ENCODE measurements around the gene ZFAND3. TPM values are rescaled to one million over a fixed set of nuclear protein-coding genes. Genes with fewer than 3 reads are reported as not detected.
"Not testable (repeated sequence)": the region's sequence is repeated elsewhere in the genome, so short reads cannot be mapped to it uniquely, and the experiment has no call there.

ZFAND3 gene
- polyA plus RNA-seq, 4 donors: 127 to 176 (median 139) TPM

DNA sequence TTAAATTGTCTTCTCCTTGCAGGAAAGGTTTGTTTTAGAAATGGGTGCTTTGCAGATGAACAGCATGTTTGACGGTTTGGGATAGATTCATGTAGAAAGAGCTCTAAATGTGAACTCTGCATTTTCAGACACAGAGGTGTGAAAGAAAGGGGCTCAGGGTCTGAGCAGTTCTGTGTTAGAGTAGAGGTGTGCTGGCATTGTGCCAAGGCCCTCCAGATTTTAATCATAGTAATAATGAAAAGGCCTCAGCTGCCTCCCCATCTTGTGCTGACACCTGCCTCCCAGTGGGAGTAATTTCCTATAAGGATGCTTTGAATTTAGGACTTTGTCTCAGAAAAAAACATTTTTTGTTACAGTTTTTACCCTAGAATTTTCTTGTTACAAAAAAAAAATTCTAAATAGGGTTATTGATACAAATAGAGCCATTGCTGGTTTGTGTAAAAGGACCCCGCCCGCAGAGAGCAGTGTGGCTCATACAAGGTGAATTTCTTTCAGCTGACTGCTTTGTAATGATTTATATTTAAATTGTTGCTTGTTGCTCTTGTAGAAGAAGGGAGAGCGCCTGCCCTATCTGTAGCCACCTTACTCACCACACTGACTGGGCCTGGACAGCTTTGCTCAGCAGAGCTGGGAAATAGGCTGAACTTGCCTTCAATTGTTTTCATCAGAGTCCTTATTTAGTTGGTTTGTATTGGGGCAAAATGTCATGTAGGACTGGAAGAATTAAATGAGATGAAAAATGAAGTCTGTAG lies 294.5 kb downstream of the ZFAND3 start:
- no peak for DNase-seq (ENCODE audit: low read depth in 4 of 4, low spot score in 3 of 4)

DNA sequence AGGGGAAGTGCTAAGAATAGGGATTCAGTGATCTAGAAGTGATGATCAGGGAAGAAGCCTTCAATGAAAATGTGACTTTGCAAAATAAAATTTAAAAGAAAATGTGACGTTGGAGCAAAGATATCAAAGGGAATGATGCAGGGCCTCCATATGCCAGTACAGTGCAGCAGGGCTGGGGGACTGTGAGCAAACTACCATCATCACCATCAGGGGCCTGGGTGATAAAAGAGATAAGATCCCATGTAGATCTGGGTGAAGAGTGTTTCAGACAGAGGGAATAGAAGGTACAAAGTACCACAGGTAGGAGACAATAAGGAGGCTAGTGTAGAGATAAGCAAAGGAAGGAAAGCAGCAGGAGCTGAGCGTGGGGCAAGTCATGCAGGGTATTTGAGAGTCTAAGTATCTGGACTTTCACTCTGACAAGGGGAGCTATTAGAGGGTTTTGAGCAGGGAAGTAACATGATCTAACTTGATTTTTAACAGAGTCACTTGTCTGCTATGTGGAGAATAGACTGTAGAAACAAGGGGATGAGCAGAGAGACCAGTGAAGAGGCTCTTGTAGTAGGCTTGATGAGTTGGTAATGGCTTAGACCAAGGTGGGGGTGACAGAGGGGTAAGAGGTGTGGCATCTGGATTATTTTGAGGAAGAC lies 295.6 kb downstream of the ZFAND3 start:
- DNase-seq (ENCODE audit: low read depth in 4 of 4, low spot score in 3 of 4): no peak

GRCh38 chr6:38115626-38116008 lies 296.1 kb downstream of the ZFAND3 start:
- no peak for DNase-seq (ENCODE audit: low read depth in 4 of 4, low spot score in 3 of 4)

- DNase-seq (ENCODE audit: low read depth in 4 of 4, low spot score in 3 of 4): no peak
These were observed 296.7 kb downstream of the ZFAND3 start for GRCh38 chr6:38116248-38116647.

DNA sequence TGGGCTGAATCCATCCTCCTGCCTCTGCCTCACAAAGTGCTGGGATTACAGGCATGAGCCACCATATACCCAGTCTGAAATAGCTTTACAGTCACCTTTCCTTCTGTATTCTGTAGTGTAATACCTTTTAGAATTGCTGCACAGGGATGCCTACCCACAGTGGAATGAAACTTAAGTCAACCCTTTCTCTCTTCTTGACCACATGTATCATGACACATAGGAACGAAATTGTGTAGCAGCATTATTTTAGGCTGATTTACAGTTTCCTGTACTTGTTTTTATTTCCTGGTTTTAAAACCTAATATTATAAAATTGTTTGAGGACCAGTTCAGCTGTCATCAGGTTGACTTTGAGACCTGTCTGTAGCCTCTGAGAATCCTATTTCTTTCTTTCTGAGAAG lies 297.8 kb downstream of the ZFAND3 start:
- DNase-seq (ENCODE audit: low read depth in 4 of 4, low spot score in 3 of 4): no peak

DNA sequence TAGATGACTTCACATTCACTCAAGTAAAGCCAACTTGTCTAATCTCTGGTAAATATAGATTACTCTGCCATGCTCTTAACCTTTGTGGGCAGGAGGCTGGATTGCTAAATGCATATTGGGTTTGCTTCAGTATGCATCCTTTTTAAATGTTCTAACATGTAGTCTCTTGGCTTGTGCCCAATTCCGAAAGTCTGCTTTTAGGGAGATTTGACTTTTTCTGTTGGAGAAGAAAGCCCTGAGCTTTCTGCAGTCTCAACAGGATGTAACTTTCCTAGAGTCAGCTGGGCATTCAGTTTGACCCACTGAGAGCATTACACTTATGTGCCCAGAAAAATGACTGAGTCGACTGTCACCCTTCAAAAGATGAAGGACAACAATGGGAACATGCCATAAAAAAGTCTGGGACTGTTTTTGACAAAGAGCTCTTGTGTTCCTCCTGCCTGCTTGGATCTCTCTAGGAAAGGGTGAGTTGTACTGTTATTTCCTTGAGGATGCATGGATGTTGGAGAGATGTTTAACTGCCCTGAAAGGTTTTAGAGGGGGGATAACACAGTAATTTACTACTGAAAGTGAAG lies 299.4 kb downstream of the ZFAND3 start:
- DNase-seq (ENCODE audit: low read depth in 4 of 4, low spot score in 3 of 4): no peak

GRCh38 chr6:38119516-38119915 lies 300.0 kb downstream of the ZFAND3 start:
- no peak for DNase-seq (ENCODE audit: low read depth in 4 of 4, low spot score in 3 of 4)

- not testable (repeated sequence) for DNase-seq (ENCODE audit: low read depth in 4 of 4, low spot score in 3 of 4)
These were observed 304.8 kb downstream of the ZFAND3 start for GRCh38 chr6:38124224-38124926.

- no peak for DNase-seq (ENCODE audit: low read depth in 4 of 4, low spot score in 3 of 4)
These were observed 307.8 kb downstream of the ZFAND3 start for GRCh38 chr6:38127284-38127683.

DNA sequence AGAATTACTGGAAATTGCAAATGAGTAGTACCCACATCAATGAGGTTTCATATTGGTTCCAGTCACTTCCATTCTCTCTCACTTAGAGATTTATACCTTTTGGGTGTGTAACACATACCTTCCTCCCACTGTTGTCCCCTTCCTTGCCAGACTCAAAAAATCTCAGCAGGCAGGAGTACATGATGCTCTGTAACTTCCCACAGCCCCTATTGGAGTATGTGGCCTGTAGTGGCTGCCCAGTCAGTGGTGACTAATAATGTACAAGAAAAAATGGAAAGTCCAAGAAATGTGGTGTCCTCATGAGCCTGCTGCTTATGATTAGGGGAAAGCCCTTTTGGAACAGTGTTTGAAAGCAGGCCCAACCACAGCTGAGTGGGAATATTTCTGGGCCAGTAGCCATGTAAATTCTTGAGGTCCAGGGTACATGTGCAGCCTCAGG lies 312.0 kb downstream of the ZFAND3 start:
- DNase-seq (ENCODE audit: low read depth in 4 of 4, low spot score in 3 of 4): no peak

- no peak for DNase-seq (ENCODE audit: low read depth in 4 of 4, low spot score in 3 of 4)
These were observed 314.6 kb downstream of the ZFAND3 start for GRCh38 chr6:38133932-38134703.

DNA sequence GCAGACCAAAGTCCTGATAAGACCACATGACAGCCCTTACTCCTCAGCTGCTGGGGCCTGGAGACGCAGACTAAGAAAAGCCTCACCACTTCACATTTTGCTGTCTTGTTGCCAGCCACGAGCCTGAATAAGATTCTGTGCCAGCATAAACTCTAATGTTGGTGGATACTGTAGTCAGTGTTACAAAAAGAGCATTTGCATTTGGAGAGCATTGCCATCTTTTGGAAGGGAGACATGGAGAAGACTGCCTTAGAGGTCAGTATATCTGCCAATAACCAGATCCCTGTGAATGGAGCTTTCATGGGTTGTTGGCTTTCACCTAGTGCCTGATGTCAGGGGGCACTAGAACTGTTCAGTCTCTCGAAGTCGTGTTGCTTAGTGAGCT lies 315.2 kb downstream of the ZFAND3 start:
- no peak for DNase-seq (ENCODE audit: low read depth in 4 of 4, low spot score in 3 of 4)

- DNase-seq (ENCODE audit: low read depth in 4 of 4, low spot score in 3 of 4): no peak
These were observed 317.0 kb downstream of the ZFAND3 start for GRCh38 chr6:38136547-38136946.

DNA sequence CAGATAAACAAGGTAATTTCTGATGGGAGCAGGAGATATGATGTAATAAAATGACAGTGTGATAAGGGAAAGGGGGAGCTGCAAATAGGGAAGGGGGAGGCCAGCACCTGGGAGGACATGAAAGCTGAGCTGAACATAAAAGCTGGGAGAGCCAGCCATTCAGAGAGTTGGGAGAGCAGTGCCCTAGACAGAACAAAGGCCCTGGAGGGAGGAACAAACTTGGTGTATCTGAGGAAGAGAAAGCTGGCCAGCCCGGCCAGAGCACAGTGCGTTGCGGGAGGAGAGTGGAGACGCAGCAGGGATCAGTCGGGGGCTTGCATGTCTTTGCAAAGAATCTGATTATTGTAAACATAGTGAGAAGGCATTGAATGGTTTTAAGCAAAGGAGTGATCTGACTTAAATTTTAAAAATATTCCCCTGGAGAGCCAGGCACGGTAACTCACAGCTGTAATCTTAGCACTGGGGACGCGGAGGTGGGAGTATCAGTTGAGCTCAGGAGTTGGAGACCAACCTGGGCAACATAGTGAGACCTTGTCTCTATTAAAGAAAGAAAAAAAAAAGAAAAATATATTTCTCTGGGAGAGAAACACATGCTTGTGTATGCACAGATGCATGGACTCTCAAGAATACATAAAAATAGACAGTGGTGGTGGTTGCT lies 318.2 kb downstream of the ZFAND3 start:
- no peak for DNase-seq (ENCODE audit: low read depth in 4 of 4, low spot score in 3 of 4)

GRCh38 chr6:38138374-38138773 lies 318.8 kb downstream of the ZFAND3 start:
- no peak for DNase-seq (ENCODE audit: low read depth in 4 of 4, low spot score in 3 of 4)

DNA sequence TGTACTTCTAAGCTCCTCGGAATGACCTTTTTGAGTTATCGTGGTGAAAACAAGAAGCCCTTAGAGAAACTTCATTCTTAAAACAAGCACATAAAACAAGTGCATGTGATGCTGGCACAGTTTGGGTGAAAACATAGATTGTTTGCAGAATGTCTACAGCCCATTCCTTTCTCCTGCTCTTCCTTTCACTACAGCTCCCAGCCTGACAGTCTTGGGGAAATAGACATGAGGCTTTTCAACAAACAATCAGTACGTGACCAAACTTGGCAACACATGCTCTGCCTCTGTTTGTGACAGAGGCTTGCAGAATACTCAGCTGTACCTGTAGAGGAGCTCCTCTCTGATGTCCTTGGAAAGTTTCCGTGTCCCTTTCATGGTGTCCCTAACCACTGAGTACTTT lies 321.6 kb downstream of the ZFAND3 start:
- no peak for DNase-seq (ENCODE audit: low read depth in 4 of 4, low spot score in 3 of 4)

DNA sequence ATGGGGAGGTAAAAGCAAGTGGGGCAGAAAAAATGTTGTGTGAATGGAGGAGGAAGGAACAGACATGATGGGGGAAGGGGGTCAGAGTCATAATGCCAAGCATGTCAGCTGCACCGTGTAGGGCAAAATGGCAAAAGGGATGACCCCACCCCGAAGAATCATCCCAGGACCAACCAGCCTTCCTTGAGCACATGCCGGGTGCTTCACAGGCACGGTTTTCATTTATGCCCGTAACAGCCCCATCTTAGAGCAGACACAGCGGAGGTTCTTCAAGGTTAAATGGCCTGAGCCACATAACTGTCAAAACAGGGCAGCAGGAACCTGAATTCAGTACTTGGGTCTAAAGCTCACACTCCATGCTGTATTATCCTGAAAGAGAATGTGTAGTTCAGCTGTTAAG lies 322.2 kb downstream of the ZFAND3 start:
- no peak for DNase-seq (ENCODE audit: low read depth in 4 of 4, low spot score in 3 of 4)

DNA sequence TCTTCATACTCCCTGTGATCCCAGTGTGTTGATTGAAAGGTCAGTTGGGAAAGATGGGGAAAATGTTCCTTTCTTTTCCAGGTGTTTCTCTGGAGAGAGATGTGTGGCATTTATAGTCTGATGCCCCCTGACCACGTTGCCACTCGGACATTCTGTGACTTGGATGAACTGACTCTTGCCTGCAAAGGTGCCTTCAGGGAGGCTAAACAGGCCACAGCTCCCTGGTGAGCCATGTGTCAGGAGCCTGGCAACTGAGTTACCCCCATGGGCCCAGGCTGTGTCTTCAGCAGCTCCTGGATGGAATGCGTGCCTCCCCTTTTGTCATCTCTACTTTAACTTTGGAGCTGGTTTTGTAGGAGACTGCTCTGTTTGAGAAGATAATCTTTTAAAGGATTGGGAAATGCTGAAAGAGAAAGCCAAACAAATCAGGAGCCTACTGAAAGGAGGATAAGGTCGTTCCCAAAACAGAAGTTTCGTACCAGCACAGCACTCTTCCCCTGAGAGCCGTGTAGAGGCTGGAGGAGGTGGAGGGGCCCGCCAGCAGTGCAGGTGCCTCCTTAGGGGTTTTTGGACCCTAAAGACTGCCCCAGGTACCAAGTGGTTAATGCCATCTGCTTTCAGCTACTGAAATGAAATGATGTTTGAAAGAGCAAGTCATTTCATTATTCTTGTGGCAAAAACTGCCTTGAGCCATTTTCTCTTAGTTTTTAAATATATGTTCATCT lies 322.8 kb downstream of the ZFAND3 start:
- DNase-seq (ENCODE audit: low read depth in 4 of 4, low spot score in 3 of 4): no peak
